K562 (cell line): ENCODE results near the gene LSM12. TPM values are rescaled to one million over a fixed set of nuclear protein-coding genes. Genes with fewer than 3 reads are reported as not detected.

Source experiments
- ATAC-seq: fragments of 200-7000 bp; cut with Tn5 transposase; 3 replicates; pipeline ENCODE4 v1.9.1; 2020; ENCODE audit warnings: moderate library complexity
- BruUV-seq: library from RNA; stranded (reverse); fragments of 400-500 nt; replicated peaks from 2 replicates; lab custom pipeline; 2021; lab: Mats Ljungman, UMichigan
- CTCF ChIA-PET: fragments of 300-600 bp; formaldehyde crosslinking; extraction: SDS; loops from one replicate; lab custom pipeline; 2021; ENCODE audit warnings: low intra/inter-chr PET ratio; lab: Yijun Ruan, JAX
- POLR2A ChIA-PET: fragments of 300-600, 350-650 bp; sonication (Branson Sonifier 250); formaldehyde crosslinking; extraction: SDS; loops from one replicate; lab custom pipeline; 2021; ENCODE audit warnings: antibody characterized with exemption, inconsistent platforms; lab: Yijun Ruan, JAX
- DNase-seq, 4 experiments: peaks; one replicate each; pipeline versions ENCODE4 v3.0.0 to v3.0.0-alpha.2; 2011 to 2018; ENCODE audit warnings: low spot score in 3 of 4, mixed read lengths in 3 of 4; ENCODE audit errors: extremely low read depth in 1 of 4
- FAIRE-seq: peaks from 2 replicates; lab custom pipeline; 2011; peaks lifted over from hg19 to GRCh38; lab: Jason Lieb, UNC
- H2AFZ ChIP-seq: 2 replicates; pipeline ENCODE4 v1.6.0; 2011; ENCODE audit warnings: low read depth, low read length, control low read depth, inconsistent platforms
- H3K27ac ChIP-seq: fragments of 200-600 bp; 3 replicates; pipeline ENCODE4 v1.8.0; 2011; ENCODE audit warnings: low read depth, mild to moderate bottlenecking, control low read depth, inconsistent platforms, low read length, moderate library complexity, mixed read lengths; ENCODE audit errors: extremely low read depth
- H3K27me3 ChIP-seq, 2 experiments: fragments of 300-600 bp in 1 of 2; 2 replicates in 1 of 2; 3 replicates in 1 of 2; pipeline versions ENCODE4 v1.6.0 to v1.8.0; 2011; ENCODE audit warnings: inconsistent platforms in 2 of 2, low read length in 2 of 2, mild to moderate bottlenecking in 1 of 2, mixed read lengths in 1 of 2, moderate library complexity in 1 of 2; ENCODE audit not compliant: control insufficient read depth in 2 of 2, insufficient read depth in 2 of 2
- H3K36me3 ChIP-seq: fragments of 300-600 bp; 3 replicates; pipeline ENCODE4 v1.8.0; 2011; ENCODE audit warnings: mild to moderate bottlenecking, low read length, inconsistent platforms; ENCODE audit not compliant: control insufficient read depth, insufficient read depth
- H3K4me1 ChIP-seq, 2 experiments: fragments of 200-600 bp in 1 of 2; replicated peaks in 1 of 2; 2 replicates in 1 of 2; 3 replicates in 1 of 2; pipeline versions ENCODE4 v1.5.1 to v1.8.0; 2011; ENCODE audit warnings: inconsistent platforms in 2 of 2, low read length in 2 of 2, mild to moderate bottlenecking in 1 of 2, mixed read lengths in 1 of 2, moderate library complexity in 1 of 2; ENCODE audit not compliant: control insufficient read depth in 2 of 2, insufficient read depth in 2 of 2
- H3K4me2 ChIP-seq: 2 replicates; pipeline ENCODE4 v1.6.1; 2011; ENCODE audit warnings: low read length, control low read depth, inconsistent platforms, mixed read lengths; ENCODE audit not compliant: insufficient read depth
- H3K4me3 ChIP-seq: fragments of 200-600 bp; sonication (generic), shearing (Covaris generic); 2 replicates; pipeline ENCODE4 v1.5.1; 2016; ENCODE audit warnings: control low read depth, inconsistent platforms
- H3K79me2 ChIP-seq: fragments of 200-600 bp; 3 replicates; pipeline ENCODE4 v1.8.0; 2011; ENCODE audit warnings: low read length, inconsistent platforms; ENCODE audit not compliant: control insufficient read depth, insufficient read depth
- H3K9ac ChIP-seq, 2 experiments: 2 replicates each; pipeline versions ENCODE4 v1.6.0 to v1.6.1; 2011; ENCODE audit warnings: low read depth in 2 of 2, low read length in 2 of 2, control low read depth in 1 of 2, inconsistent platforms in 1 of 2, mild to moderate bottlenecking in 1 of 2, mixed read lengths in 1 of 2; ENCODE audit not compliant: insufficient read depth in 1 of 2
- H3K9me1 ChIP-seq: one replicate; pipeline ENCODE4 v1.6.0; 2011; ENCODE audit warnings: inconsistent platforms, mild to moderate bottlenecking, low read length, moderate library complexity; ENCODE audit not compliant: control insufficient read depth, insufficient read depth
- H3K9me3 ChIP-seq: replicated peaks from 2 replicates; pipeline ENCODE4 v1.5.1; 2011; ENCODE audit warnings: low read depth, low read length, inconsistent platforms; ENCODE audit not compliant: control insufficient read depth, insufficient read depth
- H4K20me1 ChIP-seq: replicated peaks from 2 replicates; pipeline ENCODE4 v1.6.1; 2011; ENCODE audit warnings: low read length, inconsistent platforms, mixed read lengths; ENCODE audit not compliant: control insufficient read depth, insufficient read depth
- BRCA1 ChIP-seq, 2 experiments: fragments of 450-650 bp in 1 of 2; sonication (generic) in 1 of 2; formaldehyde crosslinking in 1 of 2; IDR thresholded peaks; 2 replicates each; pipeline versions ENCODE4 v1.5.0 to v1.6.1; 2017 to 2020; ENCODE audit warnings: mild to moderate bottlenecking in 1 of 2, missing genetic modification reagents in 1 of 2
- CBFA2T3 ChIP-seq: fragments of 450-650 bp; IDR thresholded peaks from 2 replicates; pipeline ENCODE4 v1.6.1; 2017
- CBX1 ChIP-seq: sonication (generic); IDR thresholded peaks from 2 replicates; pipeline ENCODE4 v1.6.1; 2016; ENCODE audit warnings: antibody characterized with exemption, low read depth, mild to moderate bottlenecking
- FOXM1 ChIP-seq, 2 experiments: fragments of 450-650 bp in 1 of 2; sonication (generic) in 1 of 2; formaldehyde crosslinking in 1 of 2; IDR thresholded peaks; 2 replicates each; pipeline versions ENCODE4 v1.6.1 to v1.9.0; 2017 to 2022; ENCODE audit warnings: low read depth in 2 of 2, mild to moderate bottlenecking in 2 of 2, missing genetic modification reagents in 1 of 2, moderate library complexity in 1 of 2
- KLF1 ChIP-seq: fragments of 450-650 bp; IDR thresholded peaks from 2 replicates; pipeline ENCODE4 v1.6.1; 2016; ENCODE audit warnings: missing genetic modification characterization, missing compliant biosample characterization
- MAFG ChIP-seq: fragments of 450-650 bp; conservative IDR thresholded peaks from 2 replicates; pipeline ENCODE4 v1.6.1; 2016; ENCODE audit warnings: missing genetic modification characterization, missing compliant biosample characterization
- MTA3 ChIP-seq: fragments of 450-650 bp; formaldehyde crosslinking; IDR thresholded peaks from 2 replicates; pipeline ENCODE4 v1.6.1; 2017; ENCODE audit warnings: mild to moderate bottlenecking, borderline replicate concordance
- NFRKB ChIP-seq: fragments of 450-650 bp; IDR thresholded peaks from 2 replicates; pipeline ENCODE4 v1.6.1; 2016; ENCODE audit warnings: low read depth
- PHF21A ChIP-seq: fragments of 450-650 bp; IDR thresholded peaks from 2 replicates; pipeline ENCODE4 v1.6.1; 2017; ENCODE audit warnings: low read depth, borderline replicate concordance
- PRDM10 ChIP-seq: fragments of 450-650 bp; IDR thresholded peaks from 2 replicates; pipeline ENCODE4 v1.6.1; 2018; ENCODE audit not compliant: partially characterized antibody
- SREBF1 ChIP-seq: fragments of 150-350 bp; IDR thresholded peaks from 2 replicates; pipeline ENCODE4 v1.6.1; 2014; ENCODE audit warnings: antibody characterized with exemption, low read depth, low read length, borderline replicate concordance
- SUPT5H ChIP-seq: fragments of 450-650 bp; IDR thresholded peaks from 2 replicates; pipeline ENCODE4 v1.6.1; 2016
- TRIM28 ChIP-seq: fragments of 450-650 bp; IDR thresholded peaks from 2 replicates; pipeline ENCODE4 v1.6.1; 2017
- WGBS: fragments of 100-300 bp; shearing (Covaris generic); methylation state at CpG from one replicate; pipeline ENCODE4 v1.1.6; 2016; ENCODE audit warnings: low coverage, mixed read lengths; ENCODE audit not compliant: insufficient coverage; ENCODE audit errors: missing lambda C conversion rate; 5-methylcytosine and 5-hydroxymethylcytosine counted together
- in situ Hi-C: fragments of 300-500 bp; cut with MboI; formaldehyde crosslinking; loops from 4 replicates; pipeline ENCODE4 v1.15.0; 2018; ENCODE audit warnings: inconsistent platforms, mixed read lengths
- intact Hi-C: fragments of 100-400 bp; cut with micrococcal nuclease; formaldehyde crosslinking; loops from 2 replicates; pipeline ENCODE4 v1.14.2; 2022
- polyA plus RNA-seq, 8 experiments: library from polyadenylated mRNA; depleted of rRNA in 4 of 8; stranded (reverse) in 5 of 8; unstranded in 3 of 8; fragments of >200 nt; fragmentation: Nextera tagmentation in 2 of 8; fragmentation: Illumina TruSeq in 1 of 8; extraction: Ambion mirVana in 2 of 8; extraction: Trizol in 1 of 8; gene quantifications; 2 replicates each; pipeline versions ENCODE4 v1.2.1 to v1.2.3, GENCODE V29; 2011 to 2014; ENCODE audit warnings: inconsistent platforms in 1 of 8, missing spikeins in 1 of 8
- total RNA-seq, 7 experiments: library from RNA; depleted of rRNA in 6 of 7; stranded (reverse); fragments of >200 nt in 6 of 7; fragmentation: Illumina TruSeq in 2 of 7; extraction: Trizol in 2 of 7; gene quantifications; 2 replicates each; pipeline versions ENCODE4 v1.2.1 to v1.2.3, GENCODE V29; 2011 to 2021; ENCODE audit warnings: low replicate concordance in 1 of 7
- TF ChIP-seq, protein P1 (sequence below): fragments of 450-650 bp; formaldehyde crosslinking; IDR thresholded peaks from 2 replicates; pipeline ENCODE4 v1.4.0; 2022; ENCODE audit warnings: missing genetic modification characterization
- TF ChIP-seq, protein P2 (sequence below): fragments of 250-450 bp; sonication (Bioruptor Pico); IDR thresholded peaks from 2 replicates; pipeline ENCODE4 v1.6.1; 2021; ENCODE audit warnings: mild to moderate bottlenecking

Gene LSM12
- total and polyA plus RNA-seq, 9 of the 15 experiments (the other 6 are each of a cell fraction or from before 2014, with no cell fraction given), result 53.0 to 258 (median 89.3) TPM

DNA sequence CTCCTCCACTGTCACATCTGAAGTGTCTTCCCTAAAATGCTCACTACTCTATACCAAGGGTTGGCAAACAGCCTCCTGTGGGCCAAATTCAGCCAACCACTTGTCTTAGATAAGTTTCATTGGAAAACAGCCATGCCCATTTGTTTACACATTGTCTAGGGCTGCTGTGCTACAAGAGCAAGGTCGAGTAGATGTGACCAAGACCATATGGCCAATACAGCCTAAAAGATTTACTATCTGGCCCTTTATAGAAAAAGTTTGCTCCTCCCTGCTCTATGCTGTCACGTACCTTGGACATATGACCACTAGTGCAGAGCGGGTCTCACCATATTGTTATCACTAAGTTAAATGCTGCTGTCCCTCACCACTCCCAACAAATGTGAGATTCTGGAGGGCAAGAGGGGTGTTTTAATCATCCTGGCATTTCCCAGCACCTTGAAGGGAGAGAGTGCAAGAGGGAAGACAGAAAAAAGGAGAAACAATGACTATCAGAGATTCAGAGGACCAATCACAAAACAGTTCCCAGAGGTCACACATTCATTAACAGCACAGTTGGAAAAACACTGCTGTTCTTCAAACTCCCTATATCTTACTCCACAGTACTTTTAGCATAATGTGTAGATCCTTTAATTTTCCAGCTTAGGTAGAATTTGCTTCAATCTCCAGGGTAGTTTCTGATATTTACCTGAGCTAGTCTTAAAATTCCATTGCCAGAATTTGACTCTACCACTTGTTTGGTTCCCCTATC lies 13.2 kb downstream of the LSM12 start:
- in situ Hi-C loops (no loop called here), intact Hi-C loops (no loop called here)
- Histone ChIP-seq H2AFZ (no peak overlapping the region), H3K27me3 (no peaks in the 10 kb centered on the region), H3K4me1 (no peaks in the 10 kb centered on the region; a peak in 1 of 5 replicates), H3K27ac (no peak overlapping the region), H3K9me1 (no peaks in the 10 kb centered on the region), H3K36me3 (peaks cover 89% of the 10 kb centered on the region), H3K4me3 (no peak overlapping the region), H3K4me2 (no peak overlapping the region), H4K20me1 (no peaks in the 10 kb centered on the region), H3K9me3 (no peaks in the 10 kb centered on the region), H3K79me2 (peaks cover 83% of the 10 kb centered on the region), H3K9ac (no peak overlapping the region)
- TSS peak; percentile 38 for BruUV-seq
- FAIRE-seq (no peak), DNase-seq (no peak), ATAC-seq (no peak; the same call in 1 of the 3 replicates)
- TF ChIP-seq CBFA2T3, result no peak
- TF ChIP-seq SUPT5H, result no peak
- TF ChIP-seq CBX1, result no peak
- no peak for TF ChIP-seq TRIM28
- no peak for TF ChIP-seq PRDM10
- TF ChIP-seq KLF1, result no peak
- no peak for TF ChIP-seq BRCA1 (IDR thresholded peaks at IDR 0.05)
- no peak for TF ChIP-seq BRCA1 (CRISPR knock-in tag; IDR thresholded peaks at IDR 0.05)
- TF ChIP-seq, protein P1, sequence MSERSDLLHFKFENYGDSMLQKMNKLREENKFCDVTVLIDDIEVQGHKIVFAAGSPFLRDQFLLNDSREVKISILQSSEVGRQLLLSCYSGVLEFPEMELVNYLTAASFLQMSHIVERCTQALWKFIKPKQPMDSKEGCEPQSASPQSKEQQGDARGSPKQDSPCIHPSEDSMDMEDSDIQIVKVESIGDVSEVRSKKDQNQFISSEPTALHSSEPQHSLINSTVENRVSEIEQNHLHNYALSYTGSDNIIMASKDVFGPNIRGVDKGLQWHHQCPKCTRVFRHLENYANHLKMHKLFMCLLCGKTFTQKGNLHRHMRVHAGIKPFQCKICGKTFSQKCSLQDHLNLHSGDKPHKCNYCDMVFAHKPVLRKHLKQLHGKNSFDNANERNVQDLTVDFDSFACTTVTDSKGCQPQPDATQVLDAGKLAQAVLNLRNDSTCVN, result no peak
- TF ChIP-seq PHF21A, result no peak
- TF ChIP-seq, protein P2, sequence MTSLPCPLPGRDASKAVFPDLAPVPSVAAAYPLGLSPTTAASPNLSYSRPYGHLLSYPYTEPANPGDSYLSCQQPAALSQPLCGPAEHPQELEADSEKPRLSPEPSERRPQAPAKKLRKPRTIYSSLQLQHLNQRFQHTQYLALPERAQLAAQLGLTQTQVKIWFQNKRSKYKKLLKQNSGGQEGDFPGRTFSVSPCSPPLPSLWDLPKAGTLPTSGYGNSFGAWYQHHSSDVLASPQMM (CRISPR knock-in tag), result no peak
- no peak for TF ChIP-seq MAFG (tag)
- no peak for TF ChIP-seq NFRKB
- TF ChIP-seq SREBF1, result no peak
- no peak for TF ChIP-seq MTA3
- TF ChIP-seq FOXM1 (IDR thresholded peaks at IDR 0.05; ENCODE audit: low read depth), result no peak
- TF ChIP-seq FOXM1 (CRISPR knock-in tag; IDR thresholded peaks at IDR 0.05; ENCODE audit: low read depth), result no peak
- CTCF ChIA-PET, result no interaction called here
- WGBS, result 59% methylated on average over 3 of the region's 3 CpGs
- POLR2A ChIA-PET, result interaction anchor here (1.8 kb wide), 1 partner anchor 13 kb away, joined by 6 read pairs; the partner anchor contains the start of gene LSM12
